NT2/D1 (cell line): ENCODE results near the gene LRIG3.

Experiments
- SUZ12 ChIP-seq: IDR thresholded peaks from 2 replicates; pipeline ENCODE4 v1.6.1; 2011; ENCODE audit not compliant: insufficient read length, insufficient read depth; ENCODE audit errors: extremely low read depth
- YY1 ChIP-seq: IDR thresholded peaks from 2 replicates; pipeline ENCODE4 v1.6.1; 2011; ENCODE audit not compliant: insufficient read length, insufficient read depth
- ZNF274 ChIP-seq: IDR thresholded peaks from 2 replicates; pipeline ENCODE4 v1.6.1; 2011; ENCODE audit warnings: mild to moderate bottlenecking, low read depth, low read length

- TF ChIP-seq ZNF274 (no peak), SUZ12 (no peak), YY1 (no peak)
Measured at GRCh38 chr12:58882826-58883225, 37.5 kb downstream of the LRIG3 start.
